ENCODE data around the gene MYCBP. TPM values are rescaled to one million over a fixed set of nuclear protein-coding genes. Genes with fewer than 3 reads are reported as not detected.
A peak's percentile ranks its signal among the peaks of the same experiment; 100 is the strongest.

MYCBP gene
- total and polyA plus RNA-seq, 2 of the 13 experiments (the other 11 are each of a cell fraction or from before 2014, with no cell fraction given) = 11.4 to 30.4 TPM

- TF ChIP-seq NFKB2 (CRISPR knock-in tag; IDR thresholded peaks at IDR 0.05; ENCODE audit: borderline replicate concordance) (peak; percentile 36; the same call in 1 of the 2 replicates), KDM1A (CRISPR knock-in tag; IDR thresholded peaks at IDR 0.05) (no peak), ARNTL (CRISPR knock-in tag; IDR thresholded peaks at IDR 0.05) (no peak), E2F1 (CRISPR knock-in tag; IDR thresholded peaks at IDR 0.05) (no peak), ZBTB43 (CRISPR knock-in tag; conservative IDR thresholded peaks at IDR 0.05) (0 out of 2 replicates have a peak, but pooled peaks have one; percentile 31), ZNF44 (CRISPR knock-in tag; IDR thresholded peaks at IDR 0.05) (no peak), ZBTB10 (CRISPR knock-in tag; IDR thresholded peaks at IDR 0.05; ENCODE audit: borderline replicate concordance) (0 out of 2 replicates have a peak, but pooled peaks have one; percentile 31), ATF2 (CRISPR knock-in tag; IDR thresholded peaks at IDR 0.05) (0 out of 2 replicates have a peak, but pooled peaks have one; percentile 4), SRY (CRISPR knock-in tag; IDR thresholded peaks at IDR 0.05) (0 out of 2 replicates have a peak, but pooled peaks have one; percentile 16), FOXC1 (CRISPR knock-in tag; IDR thresholded peaks at IDR 0.05; ENCODE audit: borderline replicate concordance) (peak; percentile 40; the same call in 1 of the 2 replicates), ZNF776 (CRISPR knock-in tag; IDR thresholded peaks at IDR 0.05) (peak; percentile 32; the same call in 1 of the 2 replicates), ZBTB14 (CRISPR knock-in tag; IDR thresholded peaks at IDR 0.05) (0 out of 2 replicates have a peak, but pooled peaks have one; percentile 32), NFE2L1 (CRISPR knock-in tag; IDR thresholded peaks at IDR 0.05; ENCODE audit: borderline replicate concordance) (0 out of 2 replicates have a peak, but pooled peaks have one; percentile 46), ZNF225 (CRISPR knock-in tag; IDR thresholded peaks at IDR 0.05) (peak; percentile 47; the same call in 1 of the 2 replicates), TBX3 (IDR thresholded peaks at IDR 0.05; ENCODE audit: borderline replicate concordance) (no peak), CHCHD3 (CRISPR knock-in tag; IDR thresholded peaks at IDR 0.05) (no peak)
Measured at GRCh38 chr1:38872401-38873026, 634 bp downstream of the MYCBP start (continued).

All from HepG2 (cell line).